HepG2 (cell line): ENCODE results near the gene ZWILCH. TPM values are rescaled to one million over a fixed set of nuclear protein-coding genes. Genes with fewer than 3 reads are reported as not detected.

Experiments used
- BCL3 ChIP-seq: sonication (generic); formaldehyde crosslinking; IDR thresholded peaks from 2 replicates; pipeline ENCODE4 v1.5.1; 2020; ENCODE audit warnings: mild to moderate bottlenecking, missing genetic modification reagents, moderate library complexity
- CEBPZ ChIP-seq: IDR thresholded peaks from 2 replicates; pipeline ENCODE4 v1.6.1; 2012; ENCODE audit warnings: low read length, improper control_type of control experiment
- CHD4 ChIP-seq: fragments of 200-600 bp; sonication (generic); IDR thresholded peaks from 2 replicates; pipeline ENCODE4 v1.7.0; 2017; ENCODE audit warnings: mild to moderate bottlenecking, low read length, borderline replicate concordance
- CTCF ChIP-seq: sonication (generic); formaldehyde crosslinking; IDR thresholded peaks from 2 replicates; pipeline ENCODE4 v1.5.0; 2020; ENCODE audit warnings: mild to moderate bottlenecking, missing genetic modification reagents, moderate library complexity
- HMG20B ChIP-seq: conservative IDR thresholded peaks from 2 replicates; pipeline ENCODE4 v1.6.1; 2016; ENCODE audit warnings: missing genetic modification reagents, missing compliant biosample characterization
- HOXA3 ChIP-seq: sonication (generic); formaldehyde crosslinking; IDR thresholded peaks from 2 replicates; pipeline ENCODE4 v1.5.0; 2020; ENCODE audit warnings: missing genetic modification reagents
- IRF2 ChIP-seq: IDR thresholded peaks from 2 replicates; pipeline ENCODE4 v1.6.1; 2018; ENCODE audit warnings: missing genetic modification reagents, missing compliant biosample characterization
- KDM4B ChIP-seq: sonication (generic); formaldehyde crosslinking; IDR thresholded peaks from 2 replicates; pipeline ENCODE4 v1.4.0; 2020; ENCODE audit warnings: missing genetic modification reagents
- MYC ChIP-seq: sonication (generic); formaldehyde crosslinking; IDR thresholded peaks from 2 replicates; pipeline ENCODE4 v1.9.0; 2021; ENCODE audit warnings: missing genetic modification reagents, borderline replicate concordance
- PLRG1 ChIP-seq: fragments of 450-650 bp; conservative IDR thresholded peaks from 2 replicates; pipeline ENCODE4 v1.6.1; 2016
- RAD21 ChIP-seq: fragments of 450-650 bp; formaldehyde crosslinking; IDR thresholded peaks from 2 replicates; pipeline ENCODE4 v1.5.0; 2020; ENCODE audit warnings: mild to moderate bottlenecking
- REL ChIP-seq: sonication (generic); formaldehyde crosslinking; conservative IDR thresholded peaks from 2 replicates; pipeline ENCODE4 v1.8.0; 2022; ENCODE audit warnings: mild to moderate bottlenecking, missing genetic modification reagents, moderate library complexity
- SMC3 ChIP-seq: IDR thresholded peaks from 2 replicates; pipeline ENCODE4 v1.6.1; 2011; ENCODE audit warnings: low read length, improper control_type of control experiment
- TAF1 ChIP-seq: sonication (generic); formaldehyde crosslinking; IDR thresholded peaks from 2 replicates; pipeline ENCODE4 v1.4.0; 2020; ENCODE audit warnings: missing genetic modification reagents
- TEAD3 ChIP-seq: optimal IDR thresholded peaks from 2 replicates; pipeline ENCODE3; 2016; ENCODE audit warnings: borderline replicate concordance
- TFDP1 ChIP-seq: IDR thresholded peaks from 2 replicates; pipeline ENCODE4 v1.6.1; 2016; ENCODE audit warnings: missing compliant biosample characterization, missing genetic modification reagents, borderline replicate concordance
- YEATS2 ChIP-seq: sonication (generic); formaldehyde crosslinking; IDR thresholded peaks from 2 replicates; pipeline ENCODE4 v1.4.0; 2020; ENCODE audit warnings: missing genetic modification reagents, borderline replicate concordance
- ZNF101 ChIP-seq: sonication (generic); formaldehyde crosslinking; IDR thresholded peaks from 2 replicates; pipeline ENCODE4 v1.4.0; 2020; ENCODE audit warnings: mild to moderate bottlenecking, low read depth, missing genetic modification reagents, borderline replicate concordance
- ZNF160 ChIP-seq: sonication (generic); formaldehyde crosslinking; IDR thresholded peaks from 2 replicates; pipeline ENCODE4 v1.8.0; 2022; ENCODE audit warnings: mild to moderate bottlenecking, inconsistent platforms, missing genetic modification reagents
- ZNF275 ChIP-seq: sonication (generic); formaldehyde crosslinking; IDR thresholded peaks from 2 replicates; pipeline ENCODE4 v1.8.0; 2022; ENCODE audit warnings: missing genetic modification reagents, mild to moderate bottlenecking, inconsistent platforms, borderline replicate concordance
- ZNF629 ChIP-seq: sonication (generic); formaldehyde crosslinking; conservative IDR thresholded peaks from 2 replicates; pipeline ENCODE4 v1.5.0; 2020; ENCODE audit warnings: missing genetic modification reagents
- ZNF761 ChIP-seq: sonication (generic); formaldehyde crosslinking; conservative IDR thresholded peaks from 2 replicates; pipeline ENCODE4 v1.4.0; 2020; ENCODE audit warnings: mild to moderate bottlenecking, missing genetic modification reagents
- ZSCAN20 ChIP-seq: sonication (generic); formaldehyde crosslinking; IDR thresholded peaks from 2 replicates; pipeline ENCODE4 v1.4.0; 2020; ENCODE audit warnings: missing genetic modification reagents, mild to moderate bottlenecking, borderline replicate concordance
- polyA plus RNA-seq, 8 experiments: library from polyadenylated mRNA; depleted of rRNA in 3 of 8; stranded (reverse) in 7 of 8; unstranded in 1 of 8; fragments of >200 nt; fragmentation: Illumina TruSeq in 4 of 8; extraction: Trizol in 4 of 8; gene quantifications; 2 replicates each; pipeline versions ENCODE4 v1.2.1 to v1.2.3, GENCODE V29; 2011 to 2016; ENCODE audit warnings: low read depth in 4 of 8, missing spikeins in 1 of 8, mixed read lengths in 1 of 8; ENCODE audit not compliant: insufficient read depth in 1 of 8
- total RNA-seq, 5 experiments: library from RNA; depleted of rRNA; stranded (reverse); fragments of >200 nt; fragmentation: Illumina TruSeq; extraction: Trizol; gene quantifications; 2 replicates each; pipeline ENCODE4 v1.2.3, GENCODE V29; 2016; ENCODE audit warnings: low read depth in 1 of 5

Gene ZWILCH
- total and polyA plus RNA-seq, 2 of the 13 experiments (the other 11 are each of a cell fraction or from before 2014, with no cell fraction given), result 9.5 to 27.8 TPM

- TF ChIP-seq CTCF (CRISPR knock-in tag), result peak; percentile 90
- TF ChIP-seq TFDP1 (CRISPR knock-in tag), result peak; percentile 33; the same call in 1 of the 2 replicates
- TF ChIP-seq REL, result no peak
- TF ChIP-seq ZNF629 (CRISPR knock-in tag), result no peak
- no peak for TF ChIP-seq KDM4B (CRISPR knock-in tag)
- TF ChIP-seq CHD4, result no peak
- TF ChIP-seq ZSCAN20 (CRISPR knock-in tag), result no peak
- TF ChIP-seq CEBPZ, result no peak
- TF ChIP-seq TAF1 (CRISPR knock-in tag), result peak; percentile 29; the same call in 1 of the 2 replicates
- TF ChIP-seq ZNF160, result no peak
- peak; percentile 47 for TF ChIP-seq TEAD3 (CRISPR knock-in tag)
- no peak for TF ChIP-seq ZNF275
- no peak for TF ChIP-seq ZNF761 (CRISPR knock-in tag)
- no peak for TF ChIP-seq PLRG1
- no peak for TF ChIP-seq YEATS2 (CRISPR knock-in tag)
- 0 out of 2 replicates have a peak, but pooled peaks have one; percentile 11 for TF ChIP-seq HMG20B (CRISPR knock-in tag)
- peak; percentile 36; the same call in 1 of the 2 replicates for TF ChIP-seq SMC3
- 0 out of 2 replicates have a peak, but pooled peaks have one; percentile 13 for TF ChIP-seq HOXA3 (CRISPR knock-in tag)
- peak; percentile 32; the same call in 1 of the 2 replicates for TF ChIP-seq MYC (CRISPR knock-in tag)
- no peak for TF ChIP-seq RAD21 (CRISPR knock-in tag)
- TF ChIP-seq ZNF101 (CRISPR knock-in tag), result no peak
- no peak for TF ChIP-seq IRF2 (CRISPR knock-in tag)
- no peak for TF ChIP-seq BCL3 (CRISPR knock-in tag)
Observed at GRCh38 chr15:66566963-66567531, 61.9 kb downstream of the ZWILCH start (continued).
